ENCODE measurements around the gene RASIP1. TPM values are rescaled to one million over a fixed set of nuclear protein-coding genes. Genes with fewer than 3 reads are reported as not detected.

The RASIP1 gene
- total RNA-seq, 2 donors from 2014 or later: 0.19 to 0.67 TPM

DNA sequence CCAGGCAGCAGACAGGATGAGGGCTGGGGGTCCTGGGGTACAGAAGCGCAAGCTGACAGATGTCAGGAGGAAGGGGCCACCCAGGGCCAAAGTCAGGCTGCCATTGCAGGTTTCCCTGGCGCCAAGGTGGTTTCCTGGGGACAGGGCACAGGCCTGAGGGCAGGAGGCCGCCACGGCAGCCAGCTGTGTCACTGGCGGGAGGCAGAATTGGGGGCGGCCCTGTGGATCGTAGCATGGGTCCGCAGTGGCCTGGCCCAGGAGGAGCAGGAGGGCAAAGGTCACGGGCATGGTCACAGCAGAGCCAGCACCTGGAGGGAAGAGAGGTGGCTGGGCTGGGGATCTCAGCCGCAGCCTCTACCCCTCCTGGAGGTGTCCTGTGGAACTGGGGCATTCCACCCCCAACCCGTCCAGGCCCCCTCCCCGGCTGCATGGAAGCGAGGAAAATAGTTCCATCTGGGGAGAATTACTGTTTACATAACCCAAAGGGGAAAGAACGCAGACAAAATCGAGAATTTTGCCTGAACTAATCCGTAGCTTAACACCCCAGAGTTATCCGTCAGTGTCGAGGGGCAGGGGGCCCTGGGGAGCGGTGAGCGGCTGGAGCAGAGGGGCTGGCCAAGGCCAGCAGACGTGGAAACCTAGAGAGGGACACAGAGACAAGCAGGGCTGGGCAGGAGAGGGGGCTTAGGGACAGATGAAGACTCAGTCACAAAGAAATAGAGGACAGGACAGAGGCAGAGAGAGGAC, 69.5 kb downstream of the RASIP1 start:
- Mint-ChIP-seq H3K9me3 (no peaks in the 10 kb centered on the region), H3K36me3 (ENCODE audit: low read depth) (no peaks in the 10 kb centered on the region), H3K4me3 (no peak overlapping the region), H3K27me3 (no peaks in the 10 kb centered on the region), H3K27ac (no peak overlapping the region), H3K4me1 (peaks cover 18% of the 10 kb centered on the region)
- no peak for ATAC-seq (replicated peaks)

Other genes with a start within 250 kb of the RASIP1 start
- gene LMTK3, start 228.8 kb downstream of the RASIP1 start, total RNA-seq: 1 to 10 TPM; 3.8 to 5.9 TPM
- not detected for gene SULT2B1, start 188.4 kb downstream of the RASIP1 start, total RNA-seq
- not detected for gene SPACA4, start 133.9 kb downstream of the RASIP1 start, total RNA-seq
- gene FAM83E, start 125.5 kb downstream of the RASIP1 start, total RNA-seq: 1 to 10 TPM; 4.6 to 8.6 TPM
- gene RPL18, start 121.4 kb downstream of the RASIP1 start, total RNA-seq: 1,000 to 10,000 TPM; 1,785 to 2,369 TPM
- gene SPHK2, start 121.1 kb downstream of the RASIP1 start, total RNA-seq: 10 to 100 TPM; 31.3 to 49.3 TPM
- 1 to 10 TPM; 5.3 to 9.3 TPM for gene DBP, start 103.2 kb downstream of the RASIP1 start, total RNA-seq
- 10 to 100 TPM in 1 of 2 donors, 1 to 10 TPM in 1; 6.1 to 16.4 TPM for gene CA11, start 94.4 kb downstream of the RASIP1 start, total RNA-seq
- 1 to 10 TPM in 1 of 2 donors, under 1 TPM in 1; 0.65 to 2.9 TPM for gene NTN5, start 67.6 kb downstream of the RASIP1 start, total RNA-seq
- not detected for gene FUT2, start 44.6 kb downstream of the RASIP1 start, total RNA-seq
- gene MAMSTR, start 20.9 kb downstream of the RASIP1 start, total RNA-seq: 1 to 10 TPM; 1.1 to 1.7 TPM
- not detected for gene IZUMO1, start 6.3 kb upstream of the RASIP1 start, total RNA-seq
- gene FUT1, start 12.0 kb upstream of the RASIP1 start, total RNA-seq: under 1 TPM; 0.30 to 0.40 TPM
- not detected for gene FGF21, start 14.9 kb upstream of the RASIP1 start, total RNA-seq
- gene BCAT2, start 70.4 kb upstream of the RASIP1 start, total RNA-seq: 10 to 100 TPM; 39.7 to 54.3 TPM
- gene HSD17B14, start 95.9 kb upstream of the RASIP1 start, total RNA-seq: 1 to 10 TPM in 1 of 2 donors, not detected in 1; 1.6 TPM
- 10 to 100 TPM in 1 of 2 donors, 1 to 10 TPM in 1; 6.5 to 17.6 TPM for gene PLEKHA4, start 128.0 kb upstream of the RASIP1 start, total RNA-seq
- 100 to 1,000 TPM in 1 of 2 donors, 10 to 100 TPM in 1; 75.1 to 129 TPM for gene PPP1R15A, start 131.8 kb upstream of the RASIP1 start, total RNA-seq
- not detected for gene TULP2, start 158.1 kb upstream of the RASIP1 start, total RNA-seq
- 100 to 1,000 TPM; 158 to 184 TPM for gene NUCB1, start 159.7 kb upstream of the RASIP1 start, total RNA-seq
- gene DHDH, start 193.1 kb upstream of the RASIP1 start, total RNA-seq: 1 to 10 TPM; 1.2 to 3.8 TPM
- gene BAX, start 214.3 kb upstream of the RASIP1 start, total RNA-seq: 100 to 1,000 TPM; 286 to 464 TPM
- 1,000 to 10,000 TPM; 1,320 to 1,710 TPM for gene FTL, start 224.7 kb upstream of the RASIP1 start, total RNA-seq